NT2/D1 (cell line): ENCODE measurements around the gene MAN2A1.
"Not testable (repeated sequence)": the region's sequence is repeated elsewhere in the genome, so short reads cannot be mapped to it uniquely, and the experiment has no call there.

ENCODE experiments used
- DNase-seq: peaks from one replicate; pipeline ENCODE4 v3.0.0-alpha.2; 2011; ENCODE audit warnings: low read depth, low spot score
- H3K27me3 ChIP-seq: 2 replicates; pipeline ENCODE4 v1.6.0; 2011; ENCODE audit warnings: mild to moderate bottlenecking; ENCODE audit not compliant: insufficient read length, insufficient read depth
- H3K36me3 ChIP-seq: 2 replicates; pipeline ENCODE4 v1.6.1; 2011; ENCODE audit warnings: mild to moderate bottlenecking, low read length, mixed read lengths; ENCODE audit not compliant: insufficient read depth, insufficient read length
- H3K4me1 ChIP-seq: 2 replicates; pipeline ENCODE4 v1.5.1; 2011; ENCODE audit not compliant: insufficient read depth, insufficient read length
- H3K4me3 ChIP-seq: 2 replicates; pipeline ENCODE4 v1.5.1; 2011; ENCODE audit warnings: low read depth; ENCODE audit not compliant: insufficient read length
- H3K9ac ChIP-seq: 2 replicates; pipeline ENCODE4 v1.6.0; 2011; ENCODE audit warnings: low read depth; ENCODE audit not compliant: insufficient read length
- H3K9me3 ChIP-seq: 2 replicates; pipeline ENCODE4 v1.5.1; 2011; ENCODE audit warnings: mild to moderate bottlenecking, low read length; ENCODE audit not compliant: insufficient read depth
- SUZ12 ChIP-seq: IDR thresholded peaks from 2 replicates; pipeline ENCODE4 v1.6.1; 2011; ENCODE audit not compliant: insufficient read length, insufficient read depth; ENCODE audit errors: extremely low read depth
- YY1 ChIP-seq: IDR thresholded peaks from 2 replicates; pipeline ENCODE4 v1.6.1; 2011; ENCODE audit not compliant: insufficient read length, insufficient read depth
- ZNF274 ChIP-seq: IDR thresholded peaks from 2 replicates; pipeline ENCODE4 v1.6.1; 2011; ENCODE audit warnings: mild to moderate bottlenecking, low read depth, low read length

The MAN2A1 gene

DNA sequence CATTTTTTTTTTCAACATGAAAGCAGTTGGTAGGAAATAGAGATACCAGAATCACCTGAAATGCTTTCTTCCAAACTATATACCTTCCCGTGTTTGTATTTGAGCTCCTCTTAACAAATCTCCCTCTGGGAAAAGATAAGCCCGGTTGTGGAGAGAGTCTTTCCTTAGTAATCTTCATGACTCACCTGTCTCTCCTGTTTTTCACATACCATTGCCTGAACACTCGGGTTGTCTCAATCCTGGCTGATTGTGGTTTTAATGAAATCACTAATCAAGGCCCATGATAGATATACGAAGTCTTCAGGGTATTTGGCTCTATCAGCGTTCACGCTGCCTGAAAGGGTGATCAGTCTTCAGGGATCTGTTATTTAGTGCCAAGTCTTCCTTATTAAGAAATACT, 136.7 kb downstream of the MAN2A1 start:
- Histone ChIP-seq H3K27me3 (no peaks in the 10 kb centered on the region), H3K4me3 (no peak overlapping the region), H3K9me3 (no peaks in the 10 kb centered on the region), H3K36me3 (peaks cover 12% of the 10 kb centered on the region), H3K4me1 (no peaks in the 10 kb centered on the region), H3K9ac (no peak overlapping the region)
- no peak for DNase-seq
- no peak for TF ChIP-seq SUZ12
- no peak for TF ChIP-seq YY1
- TF ChIP-seq ZNF274: no peak

- Histone ChIP-seq H3K4me1 (no peaks in the 10 kb centered on the region), H3K4me3 (no peak overlapping the region), H3K9ac (no peak overlapping the region), H3K27me3 (no peaks in the 10 kb centered on the region), H3K9me3 (peaks cover 9% of the 10 kb centered on the region), H3K36me3 (peaks cover 9% of the 10 kb centered on the region)
- no peak for TF ChIP-seq YY1
- no peak for TF ChIP-seq ZNF274
- TF ChIP-seq SUZ12: no peak
- no peak for DNase-seq
Measured at GRCh38 chr5:109829331-109829730, 139.6 kb downstream of the MAN2A1 start.

GRCh38 chr5:109830955-109831502, 141.3 kb downstream of the MAN2A1 start:
- TF ChIP-seq SUZ12 (no peak), ZNF274 (no peak), YY1 (no peak)
- H3K27me3 ChIP-seq: no peaks in the 10 kb centered on the region
- H3K9ac ChIP-seq: no peak overlapping the region
- H3K4me3 ChIP-seq: no peak overlapping the region
- no peak for DNase-seq
- H3K4me1 ChIP-seq: no peaks in the 10 kb centered on the region
- H3K9me3 ChIP-seq: peaks cover 9% of the 10 kb centered on the region
- peaks cover 5% of the 10 kb centered on the region for H3K36me3 ChIP-seq

GRCh38 chr5:109832207-109833188, 142.8 kb downstream of the MAN2A1 start:
- not testable (repeated sequence) for H3K4me1 ChIP-seq, H3K36me3 ChIP-seq, H3K4me3 ChIP-seq, H3K9ac ChIP-seq, DNase-seq, H3K27me3 ChIP-seq
- peaks cover 11% of the 10 kb centered on the region for H3K9me3 ChIP-seq

- DNase-seq: no peak
- Histone ChIP-seq H3K9ac (no peak overlapping the region), H3K4me3 (no peak overlapping the region), H3K9me3 (peaks cover 15% of the 10 kb centered on the region), H3K4me1 (peaks cover 4% of the 10 kb centered on the region), H3K27me3 (no peaks in the 10 kb centered on the region), H3K36me3 (no peaks in the 10 kb centered on the region)
- TF ChIP-seq ZNF274: no peak
- TF ChIP-seq SUZ12: no peak
- no peak for TF ChIP-seq YY1
Measured at GRCh38 chr5:109833946-109834345, 144.2 kb downstream of the MAN2A1 start.

DNA sequence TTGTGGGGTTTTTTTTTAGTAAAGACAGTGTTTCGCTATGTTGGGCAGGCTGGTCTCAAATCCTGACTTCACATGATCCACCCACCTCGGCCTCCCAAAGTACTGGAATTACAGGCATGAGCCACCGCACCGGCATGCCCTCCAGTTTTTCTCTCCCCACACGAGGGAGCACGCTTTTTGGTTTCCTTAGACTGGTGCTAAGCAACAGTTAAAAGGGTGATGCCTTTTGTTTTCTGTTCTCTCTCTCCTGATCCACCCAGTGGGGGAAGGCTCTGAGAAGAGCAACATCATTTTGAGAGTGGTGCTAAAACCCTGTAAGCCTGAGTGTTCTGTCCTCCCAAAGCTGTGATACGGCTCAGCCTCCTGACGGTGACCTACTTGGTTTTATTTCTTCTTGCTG, 146.6 kb downstream of the MAN2A1 start:
- no peak for TF ChIP-seq YY1
- no peak overlapping the region for H3K9ac ChIP-seq
- peaks cover 4% of the 10 kb centered on the region for H3K4me1 ChIP-seq
- H3K4me3 ChIP-seq: no peak overlapping the region
- DNase-seq: no peak
- no peaks in the 10 kb centered on the region for H3K27me3 ChIP-seq
- H3K36me3 ChIP-seq: peaks cover 7% of the 10 kb centered on the region
- peaks cover 15% of the 10 kb centered on the region for H3K9me3 ChIP-seq

GRCh38 chr5:109837231-109837861, 147.6 kb downstream of the MAN2A1 start:
- H3K36me3 ChIP-seq: peaks cover 10% of the 10 kb centered on the region
- H3K4me1 ChIP-seq: peaks cover 4% of the 10 kb centered on the region
- H3K9ac ChIP-seq: no peak overlapping the region
- DNase-seq: no peak
- no peak overlapping the region for H3K4me3 ChIP-seq
- peaks cover 15% of the 10 kb centered on the region for H3K9me3 ChIP-seq
- no peaks in the 10 kb centered on the region for H3K27me3 ChIP-seq
- no peak for TF ChIP-seq ZNF274
- no peak for TF ChIP-seq SUZ12
- TF ChIP-seq YY1: no peak
